Measurements from ENCODE around the gene POLRMT.

DNA sequence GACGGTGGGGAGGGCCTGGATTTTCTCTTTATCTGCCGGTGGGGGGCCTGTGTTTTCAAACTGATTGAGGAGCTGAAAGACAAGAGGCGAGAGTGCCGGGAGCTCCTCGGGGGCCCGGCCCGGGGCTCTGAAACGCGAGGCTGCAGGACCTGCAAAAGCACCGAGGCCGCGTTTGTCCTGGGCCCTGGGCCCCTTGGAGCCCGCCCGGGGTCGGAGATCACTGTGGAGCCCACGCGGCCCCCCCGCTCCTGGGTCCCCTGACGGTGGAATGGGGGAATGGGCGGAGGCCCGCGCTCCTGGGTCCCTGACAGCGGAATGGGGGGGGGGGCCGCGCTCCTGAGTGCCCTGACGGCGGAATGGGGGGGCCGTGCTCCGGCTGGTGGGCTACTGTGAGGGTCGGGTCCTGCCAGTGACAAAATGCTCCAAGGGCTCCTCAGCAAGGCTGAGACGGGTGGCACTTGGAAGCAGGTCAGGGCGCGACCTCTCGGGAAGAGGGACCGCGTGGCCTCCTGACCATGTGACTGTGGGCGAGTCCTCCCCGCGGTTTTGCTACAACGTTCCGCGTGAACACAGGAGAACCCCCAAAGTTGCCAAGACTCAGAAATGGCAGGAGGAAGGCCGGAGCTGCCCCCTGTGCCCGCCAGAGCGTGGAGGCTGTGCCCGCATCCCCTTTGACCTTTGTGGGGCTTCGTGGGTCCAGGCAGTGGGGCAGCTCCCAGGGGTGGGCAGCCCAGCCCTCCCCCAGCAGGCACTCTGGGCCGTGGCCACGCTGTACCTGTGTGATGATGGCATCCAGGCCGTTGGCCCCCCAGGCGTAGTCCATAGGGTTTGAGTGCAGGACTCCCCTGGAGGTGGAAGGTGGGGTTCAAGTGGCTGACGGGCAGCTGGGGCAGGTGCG, 15.8 kb upstream of the POLRMT start:
- TF ChIP-seq, protein P1, sequence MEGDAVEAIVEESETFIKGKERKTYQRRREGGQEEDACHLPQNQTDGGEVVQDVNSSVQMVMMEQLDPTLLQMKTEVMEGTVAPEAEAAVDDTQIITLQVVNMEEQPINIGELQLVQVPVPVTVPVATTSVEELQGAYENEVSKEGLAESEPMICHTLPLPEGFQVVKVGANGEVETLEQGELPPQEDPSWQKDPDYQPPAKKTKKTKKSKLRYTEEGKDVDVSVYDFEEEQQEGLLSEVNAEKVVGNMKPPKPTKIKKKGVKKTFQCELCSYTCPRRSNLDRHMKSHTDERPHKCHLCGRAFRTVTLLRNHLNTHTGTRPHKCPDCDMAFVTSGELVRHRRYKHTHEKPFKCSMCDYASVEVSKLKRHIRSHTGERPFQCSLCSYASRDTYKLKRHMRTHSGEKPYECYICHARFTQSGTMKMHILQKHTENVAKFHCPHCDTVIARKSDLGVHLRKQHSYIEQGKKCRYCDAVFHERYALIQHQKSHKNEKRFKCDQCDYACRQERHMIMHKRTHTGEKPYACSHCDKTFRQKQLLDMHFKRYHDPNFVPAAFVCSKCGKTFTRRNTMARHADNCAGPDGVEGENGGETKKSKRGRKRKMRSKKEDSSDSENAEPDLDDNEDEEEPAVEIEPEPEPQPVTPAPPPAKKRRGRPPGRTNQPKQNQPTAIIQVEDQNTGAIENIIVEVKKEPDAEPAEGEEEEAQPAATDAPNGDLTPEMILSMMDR (conservative IDR thresholded peaks at IDR 0.05): no peak
- TF ChIP-seq ZFX (IDR thresholded peaks at IDR 0.05): no peak

All from C4-2B (cell line).